ENCODE results near the gene XAF1.
"Not testable (repeated sequence)": the region's sequence is repeated elsewhere in the genome, so short reads cannot be mapped to it uniquely, and the experiment has no call there.

XAF1 gene

GRCh38 chr17:6753546-6753945 lies 2.3 kb upstream of the XAF1 start:
- no peak for DNase-seq (ENCODE audit: low spot score)

- no peak for DNase-seq (ENCODE audit: low spot score)
These were observed 565 bp upstream of the XAF1 start for GRCh38 chr17:6755281-6755680.

GRCh38 chr17:6756425-6757031 lies 682 bp downstream of the XAF1 start:
- DNase-seq (ENCODE audit: low spot score), result no peak

GRCh38 chr17:6757747-6758146 lies 1.9 kb downstream of the XAF1 start:
- no peak for DNase-seq (ENCODE audit: low spot score)

GRCh38 chr17:6761779-6762178 lies 5.9 kb downstream of the XAF1 start:
- no peak for DNase-seq (ENCODE audit: low spot score)

- DNase-seq (ENCODE audit: low spot score), result no peak
These were observed 12.6 kb downstream of the XAF1 start for GRCh38 chr17:6768447-6768846.

- no peak for DNase-seq (ENCODE audit: low spot score)
These were observed 16.2 kb downstream of the XAF1 start for GRCh38 chr17:6772016-6772415.

GRCh38 chr17:6774906-6775305 lies 19.1 kb downstream of the XAF1 start:
- DNase-seq (ENCODE audit: low spot score), result not testable (repeated sequence)

GRCh38 chr17:6775871-6776405 lies 20.1 kb downstream of the XAF1 start, which contains the start of gene FBXO39:
FBXO39 (plus strand) TSS chr17:6776215; CDS start chr17:6779869, 3,654 bp downstream.
- no peak for DNase-seq (ENCODE audit: low spot score)

- DNase-seq (ENCODE audit: low spot score), result no peak
These were observed 23.6 kb downstream of the XAF1 start for GRCh38 chr17:6779411-6779810.

- DNase-seq (ENCODE audit: low spot score), result no peak
These were observed 24.2 kb downstream of the XAF1 start for GRCh38 chr17:6780001-6780400.

- DNase-seq (ENCODE audit: low spot score), result no peak
These were observed 25.0 kb downstream of the XAF1 start for GRCh38 chr17:6780886-6781285.

GRCh38 chr17:6782244-6782643 lies 26.4 kb downstream of the XAF1 start:
- DNase-seq (ENCODE audit: low spot score), result no peak

- no peak for DNase-seq (ENCODE audit: low spot score)
These were observed 30.8 kb downstream of the XAF1 start for GRCh38 chr17:6786618-6787017.

GRCh38 chr17:6787081-6787693 lies 31.3 kb downstream of the XAF1 start:
- DNase-seq (ENCODE audit: low spot score), result no peak

- no peak for DNase-seq (ENCODE audit: low spot score)
These were observed 33.3 kb downstream of the XAF1 start for GRCh38 chr17:6789146-6789545.

GRCh38 chr17:6793748-6794493 lies 38.1 kb downstream of the XAF1 start:
- no peak for DNase-seq (ENCODE audit: low spot score)

GRCh38 chr17:6796017-6796886 lies 40.4 kb downstream of the XAF1 start:
- DNase-seq (ENCODE audit: low spot score), result no peak

- DNase-seq (ENCODE audit: low spot score), result no peak
These were observed 41.1 kb downstream of the XAF1 start for GRCh38 chr17:6796887-6797490.

GRCh38 chr17:6797718-6798351 lies 42.0 kb downstream of the XAF1 start:
- DNase-seq (ENCODE audit: low spot score), result no peak

GRCh38 chr17:6799738-6800137 lies 43.9 kb downstream of the XAF1 start:
- no peak for DNase-seq (ENCODE audit: low spot score)

Data from NAMALWA (cell line).